ENCODE results near the gene MAL.

- no peak for TF ChIP-seq CTCF (conservative IDR thresholded peaks at IDR 0.05; ENCODE audit: low read depth, low read length)
- TF ChIP-seq POLR2A (IDR thresholded peaks at IDR 0.05; ENCODE audit: low read depth, low read length): no peak
- no peak for TF ChIP-seq CEBPB (IDR thresholded peaks at IDR 0.05; ENCODE audit: low read depth, low read length)
- TF ChIP-seq MXI1 (IDR thresholded peaks at IDR 0.05; ENCODE audit: borderline replicate concordance, low read depth, low read length): no peak
- TF ChIP-seq FOS (IDR thresholded peaks at IDR 0.05; ENCODE audit: low read depth, low read length): no peak
- TF ChIP-seq RAD21 (IDR thresholded peaks at IDR 0.05; ENCODE audit: low read length): no peak
- no peak for TF ChIP-seq ELK1 (IDR thresholded peaks at IDR 0.05; ENCODE audit: borderline replicate concordance, low read depth, low read length)
- no peak for TF ChIP-seq USF2 (IDR thresholded peaks at IDR 0.05; ENCODE audit: low read depth, low read length)
- TF ChIP-seq CHD1 (IDR thresholded peaks at IDR 0.05; ENCODE audit: low read depth, low read length): no peak
- no peak for TF ChIP-seq SMC3 (IDR thresholded peaks at IDR 0.05; ENCODE audit: low read depth, low read length)
- no peak for TF ChIP-seq NFE2L2 (IDR thresholded peaks at IDR 0.05; ENCODE audit: low read depth, low read length)
Observed at GRCh38 chr2:95029898-95030341, 4.4 kb downstream of the MAL start.

Data from IMR-90 (cell line).